Left ventricle myocardium superior (tissue), 1 donor: Measurements from ENCODE around the gene TAF7L. TPM values are rescaled to one million over a fixed set of nuclear protein-coding genes. Genes with fewer than 3 reads are reported as not detected.
A peak's percentile ranks its signal among the peaks of the same experiment; 100 is the strongest.
"Not testable (repeated sequence)": the region's sequence is repeated elsewhere in the genome, so short reads cannot be mapped to it uniquely, and the experiment has no call there.

Source experiments
- ATAC-seq: fragments of 200-7000 bp; cut with Tn5 transposase; one replicate; pipeline ENCODE4 v1.9.1; 2020; ENCODE audit warnings: mild to moderate bottlenecking, moderate library complexity
- DNase-seq: peaks from one replicate; pipeline ENCODE4 v3.0.0-alpha.2; 2020
- intact Hi-C: fragments of 100-400 bp; cut with micrococcal nuclease; formaldehyde crosslinking; loops from one replicate; pipeline ENCODE4 v1.11.0; 2022
- long read RNA-seq: library from polyadenylated mRNA; unstranded; transcript quantifications from one replicate; pipeline ENCODE4 v2.0.0, GENCODE V29; 2021
- total RNA-seq: library from RNA; stranded (reverse); fragmentation: NEBNext Ultra II Directional; extraction: Animal tissue kit (Norgen Biotek cat#: 25700); gene quantifications from one replicate; pipeline ENCODE4 v1.2.1, GENCODE V29; 2021
- donor health status: DM: no; HTN: yes; CAD: no; lungs with severe emphysema.

The TAF7L gene, protein sequence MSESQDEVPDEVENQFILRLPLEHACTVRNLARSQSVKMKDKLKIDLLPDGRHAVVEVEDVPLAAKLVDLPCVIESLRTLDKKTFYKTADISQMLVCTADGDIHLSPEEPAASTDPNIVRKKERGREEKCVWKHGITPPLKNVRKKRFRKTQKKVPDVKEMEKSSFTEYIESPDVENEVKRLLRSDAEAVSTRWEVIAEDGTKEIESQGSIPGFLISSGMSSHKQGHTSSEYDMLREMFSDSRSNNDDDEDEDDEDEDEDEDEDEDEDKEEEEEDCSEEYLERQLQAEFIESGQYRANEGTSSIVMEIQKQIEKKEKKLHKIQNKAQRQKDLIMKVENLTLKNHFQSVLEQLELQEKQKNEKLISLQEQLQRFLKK
- total RNA-seq, result not detected
- long read RNA-seq, result 0 reads

DNA sequence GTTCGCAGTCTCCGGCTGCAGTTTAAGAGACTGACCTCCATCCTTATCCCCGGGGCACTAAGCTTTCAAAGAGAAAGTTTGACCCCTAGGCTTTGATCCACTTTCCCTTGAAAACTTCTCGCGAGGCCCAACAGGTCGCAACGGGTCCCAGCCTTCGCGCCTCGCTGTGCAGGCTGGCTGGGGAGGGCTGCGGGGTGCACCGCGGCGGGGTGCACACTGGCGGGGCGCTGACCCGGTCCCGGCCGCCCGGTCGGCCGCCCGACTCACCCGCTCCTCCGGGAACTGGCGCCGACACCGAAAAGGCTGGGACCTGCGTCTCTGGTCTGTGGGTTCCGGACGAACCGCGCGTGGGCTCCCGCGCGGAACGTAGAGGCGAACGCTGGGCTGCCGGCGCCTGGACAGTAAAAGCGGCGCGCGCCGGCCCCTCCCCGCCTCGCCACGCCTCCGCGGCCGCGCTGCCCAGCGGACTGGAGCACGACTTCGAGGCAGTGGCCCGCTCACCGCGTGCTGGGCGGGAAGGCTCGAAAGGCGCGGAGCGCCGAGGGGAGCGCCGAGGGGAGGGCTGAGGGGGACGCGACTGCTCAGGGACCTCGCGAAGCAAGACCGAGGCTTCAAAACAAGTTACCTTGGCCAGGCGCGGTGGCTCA, at the start of gene TAF7L:
TSS of gene TAF7L (minus strand) at position 378 of the 647 bp plus-strand sequence. CDS start 3,791 bp downstream, outside the sequence.
- DNase-seq (peak; percentile 31), ATAC-seq (no peak)
- intact Hi-C loops, result no loop called here

DNA sequence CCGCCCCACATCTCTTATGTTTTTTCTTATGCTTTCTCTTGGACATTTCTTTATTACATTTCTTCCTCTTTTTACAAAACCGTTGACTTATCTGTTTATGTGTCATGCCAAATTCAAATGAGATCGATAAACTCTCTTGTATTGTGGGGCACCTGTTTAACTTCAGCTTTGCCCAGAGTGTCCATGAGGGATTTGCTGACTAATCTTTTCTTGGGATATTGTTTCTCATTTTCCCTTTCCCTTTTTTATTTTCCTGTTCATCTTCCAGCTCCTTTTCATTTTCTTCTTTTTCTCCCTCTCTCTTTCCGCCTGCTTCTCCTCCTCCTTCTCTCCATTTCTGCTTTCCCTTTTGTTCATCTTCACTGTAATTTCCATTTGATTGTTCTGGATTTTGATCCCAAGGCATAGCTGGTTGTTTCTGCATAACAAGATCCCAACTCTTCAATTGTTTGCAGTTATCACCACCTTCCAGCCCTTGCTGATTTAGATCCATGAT, 46.7 kb upstream of the TAF7L start:
- no peak for DNase-seq
- ATAC-seq, result no peak
- intact Hi-C loops, result no loop called here

DNA sequence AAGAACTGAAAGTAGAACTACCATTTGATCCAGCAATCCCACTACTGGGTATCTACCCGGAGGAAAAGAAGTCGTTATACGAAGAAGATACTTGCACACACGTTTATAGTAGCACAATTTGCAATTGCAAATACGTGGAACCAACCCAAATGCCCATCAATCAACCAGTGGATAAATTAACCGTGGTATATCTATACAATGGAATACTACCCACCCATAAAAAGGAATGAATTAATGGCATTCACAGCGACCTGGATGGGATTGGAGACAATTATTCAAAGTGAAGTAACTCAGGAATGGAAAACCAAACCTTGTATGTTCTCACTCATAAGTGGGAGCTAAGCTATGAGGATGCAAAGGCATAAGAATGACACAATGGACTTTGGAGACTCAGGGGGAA, 43.2 kb upstream of the TAF7L start:
- DNase-seq, intact Hi-C loops, ATAC-seq: not testable (repeated sequence)

DNA sequence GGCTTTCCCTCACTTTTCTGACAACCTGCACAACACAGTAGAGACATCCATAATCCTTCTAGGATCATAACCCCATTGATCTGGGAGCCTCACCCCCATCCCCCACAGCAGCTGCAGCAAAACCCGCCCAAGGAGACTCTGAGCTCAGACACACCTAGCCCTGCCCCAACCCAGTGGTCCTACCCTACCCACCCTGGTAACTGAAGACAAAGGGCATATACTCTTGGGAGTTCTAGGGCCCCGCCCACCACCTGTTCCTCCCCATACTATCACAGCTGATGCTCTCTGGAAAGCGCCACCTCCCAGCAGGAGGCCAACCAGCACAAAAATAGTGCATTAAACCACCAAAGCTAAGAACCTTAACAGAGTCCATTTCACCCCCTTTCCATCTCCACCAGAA, 35.5 kb upstream of the TAF7L start:
- ATAC-seq, DNase-seq, intact Hi-C loops: not testable (repeated sequence)

DNA sequence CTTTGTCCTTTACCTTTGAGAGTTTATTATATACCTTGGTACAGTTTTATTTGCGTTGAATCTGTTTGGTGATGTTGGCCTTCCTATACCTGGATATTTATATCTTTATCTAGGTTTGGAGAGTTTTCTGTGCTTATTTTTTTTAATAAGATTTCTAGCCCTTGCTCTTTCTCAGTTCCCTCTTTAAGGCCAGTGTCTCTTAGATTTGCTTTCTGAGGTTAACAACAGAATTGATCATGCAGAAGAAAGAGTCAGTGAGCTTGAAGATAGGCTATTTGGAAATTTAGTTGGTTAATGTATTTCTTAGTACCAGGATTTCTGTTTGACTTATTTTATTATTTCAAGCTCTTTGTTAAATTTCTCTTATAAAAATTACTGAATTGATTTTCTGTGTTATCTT, 12.7 kb upstream of the TAF7L start:
- DNase-seq, result no peak
- intact Hi-C loops, result no loop called here
- ATAC-seq, result no peak

DNA sequence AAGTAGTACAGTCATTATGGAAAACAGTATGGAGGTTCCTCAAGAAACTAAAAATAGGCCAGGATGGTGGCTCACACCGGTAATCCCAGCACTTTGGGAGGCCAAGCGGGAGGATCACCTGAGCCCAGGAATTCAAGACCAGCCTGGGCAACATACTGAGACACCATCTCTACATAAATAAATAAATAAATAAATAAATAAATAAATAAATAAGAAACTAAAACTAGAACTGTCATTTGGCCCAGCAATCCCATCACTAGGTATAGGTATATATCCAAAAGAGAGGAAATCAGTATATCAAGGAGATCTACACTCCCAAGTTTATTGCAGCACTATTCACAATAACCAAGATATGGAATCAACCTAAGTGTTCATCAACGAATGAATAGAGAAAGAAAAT, 4.5 kb upstream of the TAF7L start:
- DNase-seq, intact Hi-C loops, ATAC-seq: not testable (repeated sequence)

DNA sequence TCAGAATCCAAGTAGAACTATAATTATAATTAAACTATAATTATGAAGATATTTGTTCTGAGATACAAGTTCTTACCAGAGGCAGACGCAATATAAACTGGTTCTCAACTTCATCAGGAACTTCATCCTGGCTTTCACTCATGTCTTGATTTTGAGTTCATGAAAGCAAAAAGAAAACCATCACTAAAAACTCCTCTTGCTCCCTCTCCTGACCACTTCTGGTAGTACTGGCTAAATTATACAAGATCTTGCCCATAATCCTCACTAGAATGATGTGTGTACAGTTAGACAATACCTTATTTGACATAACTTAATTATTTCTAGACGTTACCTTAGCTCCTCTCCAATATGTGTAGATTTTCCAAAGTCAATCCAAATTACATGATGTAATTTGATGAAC, 3.7 kb downstream of the TAF7L start:
- ATAC-seq, result no peak
- DNase-seq, result no peak
- intact Hi-C loops, result no loop called here

DNA sequence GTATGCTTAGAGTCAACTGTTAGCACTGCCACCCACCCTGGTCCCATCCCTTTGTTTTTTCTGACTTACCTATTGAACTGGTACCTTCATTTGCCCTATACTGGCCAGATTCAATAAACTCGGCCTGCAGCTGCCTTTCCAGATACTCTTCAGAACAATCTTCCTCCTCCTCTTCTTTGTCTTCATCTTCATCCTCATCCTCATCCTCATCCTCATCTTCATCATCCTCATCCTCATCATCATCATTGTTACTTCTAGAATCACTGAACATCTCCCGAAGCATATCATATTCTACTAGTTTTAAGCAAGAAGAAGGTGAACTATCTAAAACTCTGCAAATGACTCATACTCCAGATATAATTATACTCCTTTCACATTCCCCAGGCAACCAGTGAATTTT, 14.9 kb downstream of the TAF7L start:
- intact Hi-C loops, result no loop called here
- ATAC-seq (no peak), DNase-seq (no peak)

DNA sequence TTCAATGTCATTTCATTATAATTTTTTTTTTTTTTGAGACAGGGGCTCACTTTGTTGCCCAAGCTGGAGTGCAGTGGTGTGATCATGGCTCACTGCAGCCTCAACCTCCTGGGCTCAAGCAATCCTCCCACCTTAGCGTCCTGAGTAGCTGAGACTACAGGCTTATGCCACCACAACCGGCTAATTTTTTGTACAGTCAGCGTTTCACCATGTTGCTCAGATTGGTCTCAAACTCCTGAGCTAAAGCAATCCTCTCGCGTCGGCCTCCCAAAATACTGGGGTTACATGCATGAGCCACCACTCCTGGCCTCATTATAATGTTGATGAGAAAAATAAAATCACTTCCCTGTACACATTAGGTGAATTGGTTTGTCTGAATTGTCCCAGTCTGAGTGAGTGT, 16.9 kb downstream of the TAF7L start:
- ATAC-seq (no peak), DNase-seq (no peak)
- intact Hi-C loops, result no loop called here

DNA sequence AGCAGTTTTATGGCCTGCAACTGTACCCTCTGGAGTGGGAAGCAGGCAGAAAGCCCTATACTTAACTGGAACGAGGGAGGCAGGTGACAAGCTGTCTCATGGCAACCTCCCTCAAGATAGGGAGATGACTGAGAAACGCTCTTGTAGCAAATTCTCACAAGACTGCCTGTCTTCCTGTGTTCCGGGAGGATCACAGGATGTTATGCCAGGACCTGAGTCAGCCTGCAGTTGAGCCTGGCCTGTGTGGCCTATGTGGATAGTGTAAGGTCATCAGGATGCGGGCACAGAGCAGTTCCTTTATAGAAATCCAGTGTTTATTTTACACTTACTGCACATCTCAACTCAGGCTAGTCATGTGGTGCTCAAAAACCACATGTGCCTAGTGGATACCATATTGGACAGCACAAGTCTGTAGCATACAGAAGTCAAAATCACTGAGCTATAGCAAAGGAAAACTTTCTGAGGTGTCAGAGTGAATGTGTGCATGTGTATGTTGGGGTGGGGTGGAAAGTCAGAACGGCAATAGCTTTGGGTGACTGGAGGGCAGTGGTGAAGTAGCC, 25.2 kb downstream of the TAF7L start:
- ATAC-seq, result no peak
- DNase-seq, result no peak
- intact Hi-C loops, result no loop called here

DNA sequence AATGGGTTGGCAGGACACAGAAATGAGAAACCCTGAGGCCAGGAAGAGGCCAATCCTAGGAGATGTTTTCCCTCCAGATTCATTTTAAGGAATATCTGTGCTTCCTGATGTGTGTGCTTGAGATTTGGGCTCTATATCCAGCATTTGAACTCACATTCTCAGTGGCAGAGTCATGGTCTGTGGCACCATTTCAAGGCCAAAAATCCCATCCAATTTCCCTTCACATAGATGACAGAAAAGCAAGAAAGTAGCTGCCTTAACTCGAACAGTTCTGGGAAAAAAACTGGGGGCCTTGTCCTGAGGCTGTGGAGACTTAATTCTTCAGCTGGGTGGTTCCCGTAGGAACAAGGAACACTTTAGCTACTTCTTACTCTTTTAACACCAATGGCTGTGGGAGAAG, 27.4 kb downstream of the TAF7L start:
- no peak for DNase-seq
- ATAC-seq, result no peak
- intact Hi-C loops, result no loop called here

DNA sequence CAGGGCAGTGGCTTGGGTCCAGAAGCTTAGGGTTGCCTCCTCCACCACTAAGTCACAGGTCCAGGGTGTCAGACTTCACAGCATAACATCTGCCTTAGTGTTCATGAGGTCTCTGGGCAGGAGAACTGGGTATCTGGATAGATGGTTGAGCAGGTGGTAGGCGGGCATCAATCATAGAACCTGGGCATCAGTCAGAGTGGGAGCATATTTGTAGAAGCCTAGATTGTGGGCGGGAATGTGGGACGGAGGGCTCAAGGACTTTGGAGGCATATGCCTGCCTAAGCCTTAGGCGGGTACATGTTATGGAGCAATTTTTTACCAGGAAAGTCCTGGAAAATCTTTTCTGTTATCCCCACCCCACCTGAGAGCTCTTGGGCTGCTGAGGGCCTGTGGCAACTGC, 28.5 kb downstream of the TAF7L start:
- DNase-seq (no peak), ATAC-seq (no peak)
- intact Hi-C loops, result no loop called here

DNA sequence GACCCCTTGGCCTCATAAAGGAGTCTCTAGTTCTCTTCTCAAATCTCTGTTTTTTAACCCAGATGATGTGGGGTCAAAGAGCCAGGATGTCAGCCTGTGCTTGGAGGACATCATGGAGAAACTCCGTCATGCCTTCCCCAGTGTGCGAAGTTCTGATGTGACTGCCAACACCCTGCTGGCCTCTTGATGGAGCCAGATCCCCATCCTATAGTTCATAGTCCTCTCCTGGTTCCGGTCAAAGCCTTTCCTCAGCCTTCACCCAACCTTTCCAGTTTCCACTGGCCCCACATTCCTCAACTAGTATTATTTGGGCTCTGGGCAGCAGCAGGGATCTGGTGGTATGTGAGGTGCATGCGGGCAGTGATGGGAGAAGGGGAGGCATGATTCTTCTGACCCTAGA, 30.7 kb downstream of the TAF7L start:
- ATAC-seq (no peak), DNase-seq (no peak)
- intact Hi-C loops, result no loop called here

DNA sequence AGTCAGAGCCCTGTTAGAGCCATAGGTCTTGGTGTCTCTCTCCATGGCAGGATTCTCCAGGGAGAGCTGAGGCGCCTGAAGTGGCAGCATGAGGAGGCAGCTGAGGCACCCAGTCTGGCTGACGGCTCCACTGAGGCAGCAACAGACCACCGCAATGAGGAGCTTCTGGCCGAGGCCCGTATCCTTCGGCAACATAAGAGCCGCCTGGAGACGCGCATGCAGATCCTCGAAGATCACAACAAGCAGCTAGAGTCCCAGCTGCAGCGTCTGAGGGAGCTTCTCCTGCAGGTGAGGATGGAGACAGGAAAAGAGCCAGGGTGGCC, 32.9 kb downstream of the TAF7L start:
- intact Hi-C loops, result no loop called here
- DNase-seq (no peak), ATAC-seq (no peak)

DNA sequence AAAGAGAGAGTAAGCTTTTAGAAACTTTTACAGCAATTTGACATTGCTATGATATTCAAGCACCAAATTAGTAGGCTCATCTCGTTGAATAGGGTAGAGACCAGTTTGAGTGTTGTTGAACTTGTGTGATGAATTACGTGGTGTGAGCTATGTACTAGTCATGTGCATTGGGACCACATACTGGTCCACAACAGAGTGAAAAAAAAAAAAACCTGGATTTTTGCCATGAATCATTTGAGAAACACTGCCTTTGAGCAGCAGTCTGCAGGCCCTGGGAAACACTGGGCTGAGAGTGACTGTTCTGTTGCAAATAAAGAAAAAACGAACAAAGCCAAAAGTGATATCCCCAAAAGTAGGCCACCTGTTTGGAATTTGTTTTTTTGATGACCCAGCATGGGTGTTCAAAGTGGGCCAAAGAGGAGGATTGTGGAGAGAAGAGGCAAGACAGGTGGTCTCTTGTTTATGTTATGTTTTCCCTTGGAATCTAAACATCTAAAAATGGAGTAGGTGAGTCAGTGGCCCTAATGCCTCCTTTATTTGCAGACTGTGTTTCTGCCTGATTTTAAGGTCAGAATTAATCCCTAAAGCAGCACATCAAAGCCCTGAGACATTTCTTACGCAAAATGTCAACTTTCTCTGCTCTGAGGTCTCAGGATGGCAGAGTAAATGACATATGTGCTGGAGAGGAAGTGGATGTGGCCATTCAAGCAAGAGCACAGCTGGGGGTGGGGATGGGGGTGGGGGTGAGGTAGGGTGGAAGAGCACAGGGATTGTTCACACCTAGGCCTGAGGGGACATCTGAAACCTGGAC, 33.5 kb downstream of the TAF7L start:
- DNase-seq (no peak), ATAC-seq (no peak)
- intact Hi-C loops, result no loop called here

DNA sequence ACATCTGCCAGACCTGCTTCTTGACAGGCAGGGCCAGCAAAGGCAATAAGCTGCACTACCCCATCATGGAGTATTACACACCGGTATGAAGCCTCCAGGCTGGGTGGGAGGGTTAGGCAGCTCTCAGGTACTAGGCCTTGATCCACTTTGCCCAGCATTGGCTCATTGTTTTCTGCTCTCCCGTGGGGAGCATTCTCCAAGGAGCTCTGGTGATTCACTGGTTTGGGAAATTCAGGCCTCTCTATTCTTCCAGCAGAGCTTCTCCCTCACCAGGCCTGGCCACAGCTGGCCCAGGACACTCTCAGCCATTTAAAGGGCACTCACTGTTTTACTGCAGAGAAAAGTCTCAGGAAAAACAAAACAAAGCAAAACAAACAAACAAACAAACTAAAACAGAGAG, 38.5 kb downstream of the TAF7L start:
- intact Hi-C loops, result no loop called here
- DNase-seq (no peak), ATAC-seq (no peak)

DNA sequence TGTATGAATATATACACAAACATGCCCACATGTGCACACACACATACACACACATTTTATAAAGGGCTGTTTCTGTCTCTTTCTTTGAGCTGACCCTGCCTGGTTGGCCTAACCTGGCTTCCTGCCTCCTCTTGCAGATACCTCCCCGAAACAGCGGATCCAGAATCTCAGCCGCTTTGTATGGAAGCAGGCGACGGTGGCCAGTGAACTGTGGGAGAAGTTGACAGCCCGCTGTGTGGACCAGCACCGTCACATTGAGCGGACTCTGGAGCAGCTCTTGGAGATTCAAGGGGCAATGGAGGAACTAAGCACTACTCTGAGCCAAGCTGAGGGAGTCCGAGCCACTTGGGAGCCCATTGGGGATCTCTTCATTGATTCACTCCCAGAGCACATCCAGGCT, 49.6 kb downstream of the TAF7L start:
- intact Hi-C loops, result no loop called here
- DNase-seq, result no peak
- no peak for ATAC-seq

DNA sequence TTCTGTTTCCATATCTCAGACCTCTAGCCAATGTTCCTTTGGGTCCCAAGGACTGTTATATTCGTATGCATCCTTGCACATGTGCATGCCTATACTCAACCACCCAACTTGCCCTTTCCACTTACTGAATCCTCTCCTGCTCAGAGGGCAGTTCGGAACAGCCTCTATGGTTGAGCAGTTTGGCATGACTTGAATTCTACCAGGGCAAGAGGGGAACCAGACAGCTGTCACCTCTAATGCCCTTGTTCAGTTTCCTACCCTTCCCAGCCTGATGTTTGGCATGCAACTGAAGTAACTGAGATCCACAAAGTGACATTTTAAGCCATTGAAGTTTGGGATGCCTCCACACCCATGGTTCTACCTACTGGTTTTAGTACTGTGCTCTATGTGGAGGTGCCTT, 54.1 kb downstream of the TAF7L start:
- intact Hi-C loops, result no loop called here
- DNase-seq, result no peak
- no peak for ATAC-seq

DNA sequence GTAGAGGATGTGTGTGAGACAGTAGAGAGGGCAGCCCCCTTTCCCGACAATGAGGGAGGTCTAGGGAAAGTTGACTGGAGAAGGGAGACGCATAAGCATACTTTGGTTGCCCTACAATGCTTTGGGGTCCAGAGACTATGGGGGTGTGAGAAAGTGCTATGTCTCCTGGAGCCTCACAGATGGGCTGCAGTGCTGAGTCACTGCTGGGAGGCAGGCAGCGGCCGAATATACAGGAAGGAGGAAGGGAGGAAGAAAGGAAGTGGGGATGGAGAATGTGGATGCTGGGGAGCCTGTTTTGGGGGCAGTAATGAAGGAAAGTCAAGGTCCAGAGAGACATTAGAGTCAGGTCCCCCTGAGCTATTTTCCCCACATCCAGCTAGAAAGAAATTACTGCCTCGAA, 58.8 kb downstream of the TAF7L start:
- intact Hi-C loops, result no loop called here
- ATAC-seq, result no peak
- DNase-seq, result no peak

DNA sequence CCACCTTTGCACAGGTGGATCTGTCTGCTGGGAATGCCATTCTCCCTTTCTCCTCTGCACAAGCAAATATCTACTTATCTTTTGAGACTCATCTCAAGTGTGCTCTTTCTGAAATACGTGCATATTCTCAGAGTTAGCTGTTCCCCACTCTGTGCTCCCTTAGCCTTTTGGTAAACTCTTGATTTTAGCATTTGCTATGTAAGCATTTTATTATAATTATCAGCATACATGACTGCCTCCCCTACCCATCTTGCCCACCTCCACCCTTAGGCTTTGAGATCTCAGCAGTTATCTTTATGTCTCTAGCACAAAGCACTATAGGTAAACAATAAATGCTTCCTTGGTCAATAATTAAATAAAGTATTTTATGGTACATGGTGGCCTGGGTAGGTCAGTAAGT, 60.1 kb downstream of the TAF7L start:
- no peak for ATAC-seq
- intact Hi-C loops, result no loop called here
- no peak for DNase-seq
